NT2/D1 (cell line): ENCODE data around the gene LCE7A.

Experiments used
- SUZ12 ChIP-seq: IDR thresholded peaks from 2 replicates; pipeline ENCODE4 v1.6.1; 2011; ENCODE audit not compliant: insufficient read length, insufficient read depth; ENCODE audit errors: extremely low read depth
- YY1 ChIP-seq: IDR thresholded peaks from 2 replicates; pipeline ENCODE4 v1.6.1; 2011; ENCODE audit not compliant: insufficient read length, insufficient read depth
- ZNF274 ChIP-seq: IDR thresholded peaks from 2 replicates; pipeline ENCODE4 v1.6.1; 2011; ENCODE audit warnings: mild to moderate bottlenecking, low read depth, low read length

DNA sequence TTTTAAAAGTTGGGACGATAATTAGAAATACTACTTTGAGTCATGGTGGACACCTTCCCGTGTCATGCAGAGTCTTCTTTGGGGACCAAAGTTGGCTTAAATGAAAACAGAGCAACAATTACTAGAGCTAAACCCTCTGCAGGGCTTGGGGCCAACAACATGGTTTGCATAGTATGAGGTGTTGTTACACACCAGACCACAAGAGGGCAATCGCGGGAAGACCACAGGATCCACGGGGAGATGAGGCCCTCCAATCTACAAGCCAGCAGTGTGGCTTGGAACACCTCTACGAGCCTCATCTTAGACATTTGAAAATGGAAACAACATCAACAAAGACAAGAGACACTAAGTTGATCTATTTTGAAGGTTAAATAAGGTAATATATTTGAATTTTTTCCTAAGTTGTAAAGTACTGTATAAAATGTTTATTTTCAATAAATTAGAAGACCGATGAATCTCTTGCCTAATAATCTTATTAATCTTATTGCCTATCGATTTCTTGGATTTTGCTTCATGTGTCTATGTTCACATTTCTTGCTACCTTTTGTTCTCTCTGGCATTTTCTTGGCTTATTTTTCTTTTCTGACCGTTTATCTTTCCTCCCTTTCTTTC is 10.1 kb downstream of the LCE7A start:
- TF ChIP-seq SUZ12 (no peak), ZNF274 (no peak), YY1 (no peak)
